GM21390 (cell line): ENCODE measurements around the gene LRRC2.
"Not testable (repeated sequence)": the region's sequence is repeated elsewhere in the genome, so short reads cannot be mapped to it uniquely, and the experiment has no call there.

Experiments used
- ATAC-seq: cut with Tn5 transposase; IDR thresholded peaks from one replicate; pipeline ENCODE4 v1.9.1; 2021; ENCODE audit not compliant: unreplicated experiment

The LRRC2 gene

DNA sequence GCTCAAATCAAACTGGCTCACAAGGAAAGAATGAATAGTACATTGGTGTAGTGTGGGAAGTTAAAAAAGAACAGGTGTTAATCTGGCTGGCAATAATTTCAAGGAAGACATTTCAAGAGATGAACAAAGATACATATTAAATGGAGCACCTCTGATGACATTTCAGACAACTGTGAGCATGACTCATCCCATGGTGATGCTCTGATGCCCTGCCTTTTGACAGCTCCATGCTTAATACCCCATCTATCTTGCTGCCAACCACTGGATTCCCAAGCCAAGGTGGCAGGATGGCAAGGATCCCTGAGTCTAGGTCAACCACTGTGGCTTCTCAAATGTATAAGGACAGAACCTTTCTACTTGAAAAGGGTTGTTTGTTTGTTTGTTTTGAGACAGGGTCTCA is 29.3 kb downstream of the LRRC2 start:
- no peak for ATAC-seq

- no peak for ATAC-seq
Measured at GRCh38 chr3:46535746-46536145, 30.4 kb downstream of the LRRC2 start.

GRCh38 chr3:46533091-46533490 is 33.0 kb downstream of the LRRC2 start:
- no peak for ATAC-seq

- no peak for ATAC-seq
Measured at GRCh38 chr3:46527239-46527638, 38.9 kb downstream of the LRRC2 start.

DNA sequence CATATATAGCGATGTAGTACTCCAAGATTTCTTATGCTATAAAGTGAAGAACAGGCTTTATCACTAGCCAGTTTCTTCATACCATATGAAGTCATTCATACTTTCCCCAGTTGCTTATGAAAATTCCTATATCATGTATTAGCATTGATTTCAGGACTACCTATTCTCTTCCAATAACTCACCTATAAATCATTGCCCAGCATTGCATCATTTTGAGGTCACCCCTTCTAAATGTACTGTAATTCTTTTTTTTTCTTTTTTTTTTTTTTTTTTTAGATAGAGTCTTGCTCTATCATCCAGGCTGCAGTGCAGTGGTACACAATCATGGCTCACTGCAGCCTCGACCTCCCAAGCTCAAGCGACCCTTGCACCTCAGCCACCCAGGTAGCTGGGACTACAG is 41.3 kb downstream of the LRRC2 start:
- ATAC-seq: no peak

DNA sequence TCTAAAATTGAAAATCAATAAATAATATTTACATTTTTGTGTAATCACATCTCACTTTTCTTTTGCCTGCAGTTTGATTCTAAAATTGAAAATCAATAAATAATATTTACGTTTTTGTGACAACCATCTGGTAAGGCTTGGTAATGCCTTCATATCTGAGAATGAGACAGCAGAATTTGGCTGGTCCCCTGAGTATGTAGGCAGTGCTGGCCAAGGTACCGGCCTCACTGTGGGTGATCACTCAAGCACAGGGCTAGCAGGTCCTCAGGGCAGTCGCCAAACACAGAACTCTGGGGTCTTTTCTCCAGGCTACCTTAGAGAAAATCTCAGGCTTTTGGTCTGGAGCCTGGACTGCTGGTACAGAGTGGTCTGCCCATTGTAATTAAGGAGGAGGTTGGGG is 42.1 kb downstream of the LRRC2 start:
- no peak for ATAC-seq

GRCh38 chr3:46523556-46523955 is 42.5 kb downstream of the LRRC2 start:
- no peak for ATAC-seq

DNA sequence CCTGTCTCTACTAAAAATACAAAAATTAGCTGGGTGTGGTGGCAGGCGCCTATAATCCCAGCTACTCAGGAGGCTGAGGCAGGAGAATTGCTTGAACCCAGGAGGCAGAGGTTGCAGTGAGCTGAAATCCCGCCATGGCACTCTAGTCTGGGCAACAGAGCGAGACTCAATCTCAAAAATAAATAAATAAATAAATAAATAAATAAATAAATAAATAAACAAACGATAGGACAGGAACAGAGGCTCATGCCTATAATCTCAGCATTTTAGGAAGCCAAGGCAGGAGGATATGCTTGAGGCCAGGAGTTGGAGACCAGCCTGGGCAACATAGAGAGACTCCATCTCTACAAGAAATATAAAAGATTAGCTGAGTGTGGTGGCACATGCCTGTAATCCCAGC is 43.9 kb downstream of the LRRC2 start:
- not testable (repeated sequence) for ATAC-seq

- ATAC-seq: no peak
Measured at GRCh38 chr3:46521096-46521495, 45.0 kb downstream of the LRRC2 start.

- ATAC-seq: no peak
Measured at GRCh38 chr3:46520531-46520930, 45.6 kb downstream of the LRRC2 start.

- ATAC-seq: no peak
Measured at GRCh38 chr3:46519952-46520351, 46.1 kb downstream of the LRRC2 start.

- no peak for ATAC-seq
Measured at GRCh38 chr3:46517784-46518181, 48.3 kb downstream of the LRRC2 start.

DNA sequence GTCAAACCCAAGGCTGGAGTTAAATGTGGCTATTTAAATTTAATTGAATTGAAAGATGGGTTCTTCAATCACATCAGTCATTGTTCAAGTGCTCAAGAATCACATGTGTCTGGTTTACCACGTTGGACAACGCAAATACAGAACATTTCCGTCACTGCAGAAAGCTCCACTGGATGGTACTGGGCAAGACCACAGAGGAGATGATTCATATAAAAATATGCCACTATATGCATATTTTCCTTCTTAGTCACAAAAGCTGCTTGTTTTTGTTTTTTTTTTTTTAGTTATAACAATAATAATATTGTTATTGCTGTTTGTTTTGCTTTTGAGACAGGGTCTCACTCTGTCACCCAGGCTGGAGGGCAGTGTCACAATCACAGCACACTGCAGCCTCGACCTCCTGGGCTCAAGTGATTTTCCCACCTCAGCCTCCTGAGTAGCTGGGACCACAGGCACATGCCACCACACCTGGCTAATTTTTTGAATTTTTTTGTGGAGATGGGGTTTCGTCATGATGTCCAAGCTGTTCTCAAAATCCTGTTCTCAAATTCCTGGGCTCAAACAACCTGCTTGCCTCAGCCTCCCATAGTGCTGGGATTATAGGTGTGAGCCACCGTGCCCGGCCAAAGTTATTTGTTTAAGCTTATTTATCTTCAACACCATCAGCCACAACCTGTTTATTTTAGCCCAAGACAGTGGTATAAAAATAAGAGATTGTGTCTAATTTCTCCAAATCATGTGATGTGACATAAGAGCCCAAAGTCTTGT is 48.9 kb downstream of the LRRC2 start:
- no peak for ATAC-seq

DNA sequence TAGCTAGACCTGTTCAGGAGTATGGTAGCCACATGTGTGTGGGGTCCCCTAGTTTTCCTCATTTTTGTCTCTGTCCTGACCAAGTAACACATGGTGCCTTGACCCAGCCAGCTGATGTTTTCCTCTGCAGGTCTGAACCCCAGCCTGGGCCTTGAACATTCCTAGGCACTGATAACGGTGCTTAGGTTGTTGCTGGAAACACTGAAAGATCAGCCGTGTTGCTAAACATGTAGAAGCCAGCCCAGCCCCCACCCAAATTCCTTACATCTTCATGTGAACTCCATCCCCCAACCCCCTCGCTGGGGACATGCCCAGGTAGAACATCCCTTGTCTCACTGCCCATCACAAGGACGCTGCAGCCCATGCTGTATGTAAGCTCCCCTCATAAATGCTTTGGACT is 49.6 kb downstream of the LRRC2 start:
- ATAC-seq: no peak

DNA sequence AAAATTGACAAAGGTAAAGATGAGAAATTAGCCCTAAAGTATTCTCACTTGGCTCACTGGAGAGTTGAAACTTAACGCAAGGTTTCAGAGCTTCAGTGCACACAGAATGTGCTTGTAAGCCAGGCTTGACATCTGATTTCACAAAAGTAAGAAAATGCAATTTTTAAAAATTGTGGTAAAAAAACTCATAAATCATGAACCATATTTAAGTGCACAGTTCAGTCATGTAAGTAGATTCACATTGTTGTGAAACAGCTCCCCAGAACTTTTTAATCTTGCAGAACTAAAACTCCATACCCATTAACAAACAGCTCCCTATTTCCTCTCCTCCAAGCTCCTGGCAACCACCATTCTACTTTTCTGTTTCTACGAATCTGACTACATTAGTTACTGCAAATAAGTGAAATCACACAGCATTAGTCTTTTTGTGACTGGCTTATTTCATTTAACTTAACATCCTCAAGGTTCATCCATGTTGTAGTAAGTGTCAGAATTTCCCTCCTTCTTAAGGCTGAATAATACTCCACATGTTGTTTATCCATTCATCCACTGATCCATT is 53.8 kb downstream of the LRRC2 start:
- ATAC-seq: no peak

DNA sequence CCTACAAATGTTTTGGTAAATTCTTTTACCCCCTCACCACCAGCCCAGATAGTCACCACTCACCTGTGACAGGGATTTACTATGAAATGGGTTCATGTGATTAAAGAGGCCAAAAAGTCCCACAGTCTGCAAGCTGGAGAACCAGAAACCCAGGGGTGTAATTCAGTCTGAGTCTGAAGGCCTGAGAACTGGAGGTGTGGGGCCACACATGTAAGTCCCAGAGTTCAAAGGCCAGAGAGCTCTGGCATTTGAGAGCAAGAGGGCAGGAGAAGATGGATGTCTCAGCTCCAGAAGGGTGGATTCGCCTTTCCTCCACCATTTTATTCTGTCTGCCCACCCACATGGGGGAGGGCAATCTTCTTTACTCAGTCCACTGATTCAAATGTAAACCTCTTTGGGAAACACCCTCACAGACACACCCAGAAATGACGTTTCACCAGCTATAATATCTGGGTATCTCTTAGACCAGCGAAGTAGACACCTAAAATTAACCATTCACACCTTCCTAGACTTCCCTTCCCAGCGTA is 56.4 kb downstream of the LRRC2 start:
- no peak for ATAC-seq

DNA sequence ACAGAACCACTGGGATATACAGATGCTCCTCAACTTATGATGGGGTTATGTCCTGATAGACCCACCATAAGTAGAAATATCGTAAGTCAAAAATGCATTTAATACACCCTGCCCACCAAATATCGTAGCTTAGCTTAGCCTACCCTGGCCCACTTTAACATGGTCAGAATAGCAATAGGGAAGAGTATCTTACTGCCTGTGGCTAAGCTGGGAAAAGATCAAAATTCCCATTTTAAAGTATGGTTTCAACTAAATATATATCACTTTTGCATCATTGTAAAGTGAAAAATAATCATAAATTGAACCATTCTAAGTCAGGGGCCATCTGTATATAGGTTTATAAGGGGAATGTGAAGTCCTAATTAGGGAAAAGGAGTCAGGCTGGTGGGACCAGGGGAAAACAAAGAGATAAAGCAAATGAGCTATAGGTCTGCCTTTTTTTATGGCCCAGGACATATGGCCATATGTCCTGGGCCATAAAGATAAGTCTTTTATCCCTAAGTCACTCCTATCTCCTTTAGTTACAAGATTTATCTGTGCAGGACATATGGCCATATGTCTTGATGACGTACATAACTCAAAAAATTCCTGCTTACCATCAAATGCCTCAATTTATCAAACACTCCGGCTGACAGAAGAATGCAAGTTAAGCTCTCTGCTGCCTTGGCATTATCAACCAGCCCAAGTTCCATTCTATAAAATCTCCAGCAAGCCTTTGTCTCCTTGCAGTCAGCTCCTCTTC is 57.1 kb downstream of the LRRC2 start:
- no peak for ATAC-seq

DNA sequence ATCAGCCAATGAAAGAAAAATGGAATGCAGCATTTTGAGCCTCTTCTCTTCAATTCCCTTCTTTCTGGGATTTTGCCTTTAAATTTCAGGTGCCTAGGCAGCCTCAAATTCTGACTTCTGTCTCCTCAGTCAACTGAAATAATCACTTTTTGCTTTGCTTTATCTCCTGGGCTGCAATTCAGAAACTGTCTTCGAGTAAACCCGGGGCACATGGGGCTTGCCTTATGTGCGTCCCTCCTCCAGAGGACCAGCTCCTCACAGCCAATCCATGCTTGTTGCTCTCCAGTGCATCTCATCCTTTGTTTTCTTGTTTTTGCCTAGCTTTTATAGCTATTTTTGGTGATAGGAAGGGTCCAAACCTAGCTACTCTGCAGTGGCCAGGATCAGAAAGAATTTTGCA is 59.6 kb downstream of the LRRC2 start:
- no peak for ATAC-seq

DNA sequence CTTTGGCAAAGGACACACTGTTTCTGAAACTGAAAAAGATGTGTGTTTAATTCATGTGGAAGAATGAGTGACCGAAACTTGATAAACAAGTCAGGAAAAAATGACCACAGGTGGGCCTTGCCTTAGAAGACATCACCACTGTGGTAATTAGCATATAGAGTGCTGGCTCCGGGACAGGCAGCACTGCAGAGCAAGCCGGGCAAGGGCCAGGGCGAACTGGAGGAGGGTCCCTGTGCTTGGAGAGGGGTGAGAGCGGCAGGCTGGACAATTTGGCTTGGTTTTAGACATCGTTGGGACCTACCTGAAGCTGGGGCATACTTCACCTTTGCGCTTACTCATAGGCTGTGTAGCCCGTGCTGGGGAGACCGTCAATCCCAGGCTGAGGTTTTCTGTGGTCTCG is 60.1 kb downstream of the LRRC2 start:
- ATAC-seq: no peak

- ATAC-seq: no peak
Measured at GRCh38 chr3:46504789-46505188, 61.3 kb downstream of the LRRC2 start.

DNA sequence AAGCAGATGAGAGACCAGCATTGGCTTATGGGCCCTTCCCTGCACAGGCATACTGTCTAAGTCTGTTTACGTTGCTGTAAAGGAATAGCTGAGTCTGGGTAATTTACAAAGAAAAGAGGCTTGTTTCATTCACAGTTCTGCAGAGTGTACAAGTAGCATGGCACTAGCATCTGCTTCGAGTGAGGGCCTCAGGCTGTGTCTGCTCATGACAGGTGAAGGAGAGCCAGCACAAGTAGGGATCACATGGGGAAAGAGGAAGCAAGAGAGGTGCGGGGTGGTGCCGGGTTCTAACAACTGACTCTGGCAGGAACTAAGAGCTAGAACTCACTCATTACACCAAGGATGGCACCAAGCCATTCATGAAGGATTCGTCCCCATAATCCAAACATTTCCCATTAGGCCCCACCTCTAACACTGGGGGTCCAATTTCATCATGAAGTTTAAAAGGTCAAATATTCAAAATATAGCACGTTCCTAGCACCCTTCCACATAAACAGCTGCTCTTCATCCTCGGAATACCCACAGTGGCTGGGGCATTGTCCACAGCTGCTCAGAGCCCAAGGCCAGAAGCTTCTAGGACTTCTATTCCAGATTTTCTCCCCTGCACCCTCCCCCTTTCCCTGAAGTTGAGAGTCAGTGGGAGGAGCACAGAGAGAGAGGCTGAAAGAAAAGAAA is 62.8 kb downstream of the LRRC2 start:
- ATAC-seq: no peak
